Measurements from ENCODE around the gene MAP6.
"Not testable (repeated sequence)": the region's sequence is repeated elsewhere in the genome, so short reads cannot be mapped to it uniquely, and the experiment has no call there.

Gene MAP6

GRCh38 chr11:75591966-75592365 is 76.9 kb downstream of the MAP6 start:
- no peak for DNase-seq (ENCODE audit: low spot score)

- DNase-seq (ENCODE audit: low spot score), result no peak
These were observed 77.5 kb downstream of the MAP6 start for GRCh38 chr11:75591371-75591770.

GRCh38 chr11:75589933-75590332 is 78.9 kb downstream of the MAP6 start:
- no peak for DNase-seq (ENCODE audit: low spot score)

- DNase-seq (ENCODE audit: low spot score), result no peak
These were observed 79.8 kb downstream of the MAP6 start for GRCh38 chr11:75589051-75589450.

- DNase-seq (ENCODE audit: low spot score), result no peak
These were observed 80.8 kb downstream of the MAP6 start for GRCh38 chr11:75588051-75588481.

GRCh38 chr11:75586395-75586794 is 82.4 kb downstream of the MAP6 start:
- DNase-seq (ENCODE audit: low spot score), result no peak

- no peak for DNase-seq (ENCODE audit: low spot score)
These were observed 83.6 kb downstream of the MAP6 start for GRCh38 chr11:75585293-75585670.

- not testable (repeated sequence) for DNase-seq (ENCODE audit: low spot score)
These were observed 84.1 kb downstream of the MAP6 start for GRCh38 chr11:75584659-75585292.

GRCh38 chr11:75583718-75584658 is 84.8 kb downstream of the MAP6 start:
- DNase-seq (ENCODE audit: low spot score), result peak; percentile 74

GRCh38 chr11:75582895-75583717 is 85.7 kb downstream of the MAP6 start:
- DNase-seq (ENCODE audit: low spot score), result peak; percentile 55

GRCh38 chr11:75582506-75582894 is 86.3 kb downstream of the MAP6 start:
- no peak for DNase-seq (ENCODE audit: low spot score)

GRCh38 chr11:75579841-75580240 is 89.0 kb downstream of the MAP6 start:
- DNase-seq (ENCODE audit: low spot score), result no peak

GRCh38 chr11:75578977-75579376 is 89.9 kb downstream of the MAP6 start:
- no peak for DNase-seq (ENCODE audit: low spot score)

GRCh38 chr11:75577207-75577606 is 91.6 kb downstream of the MAP6 start:
- DNase-seq (ENCODE audit: low spot score), result no peak

GRCh38 chr11:75576499-75576918 is 92.3 kb downstream of the MAP6 start:
- DNase-seq (ENCODE audit: low spot score), result no peak

- no peak for DNase-seq (ENCODE audit: low spot score)
These were observed 92.8 kb downstream of the MAP6 start for GRCh38 chr11:75576017-75576416.

GRCh38 chr11:75574698-75575602 is 93.9 kb downstream of the MAP6 start:
- no peak for DNase-seq (ENCODE audit: low spot score)

- no peak for DNase-seq (ENCODE audit: low spot score)
These were observed 96.1 kb downstream of the MAP6 start for GRCh38 chr11:75572744-75573143.

- no peak for DNase-seq (ENCODE audit: low spot score)
These were observed 97.2 kb downstream of the MAP6 start for GRCh38 chr11:75571625-75572024.

- DNase-seq (ENCODE audit: low spot score), result no peak
These were observed 98.2 kb downstream of the MAP6 start for GRCh38 chr11:75570559-75571139.

- no peak for DNase-seq (ENCODE audit: low spot score)
These were observed 100.1 kb downstream of the MAP6 start for GRCh38 chr11:75568616-75569219.

Measured in globus pallidus (tissue), 1 donor.